Measurements from ENCODE around the gene GEN1.

Gene GEN1

DNA sequence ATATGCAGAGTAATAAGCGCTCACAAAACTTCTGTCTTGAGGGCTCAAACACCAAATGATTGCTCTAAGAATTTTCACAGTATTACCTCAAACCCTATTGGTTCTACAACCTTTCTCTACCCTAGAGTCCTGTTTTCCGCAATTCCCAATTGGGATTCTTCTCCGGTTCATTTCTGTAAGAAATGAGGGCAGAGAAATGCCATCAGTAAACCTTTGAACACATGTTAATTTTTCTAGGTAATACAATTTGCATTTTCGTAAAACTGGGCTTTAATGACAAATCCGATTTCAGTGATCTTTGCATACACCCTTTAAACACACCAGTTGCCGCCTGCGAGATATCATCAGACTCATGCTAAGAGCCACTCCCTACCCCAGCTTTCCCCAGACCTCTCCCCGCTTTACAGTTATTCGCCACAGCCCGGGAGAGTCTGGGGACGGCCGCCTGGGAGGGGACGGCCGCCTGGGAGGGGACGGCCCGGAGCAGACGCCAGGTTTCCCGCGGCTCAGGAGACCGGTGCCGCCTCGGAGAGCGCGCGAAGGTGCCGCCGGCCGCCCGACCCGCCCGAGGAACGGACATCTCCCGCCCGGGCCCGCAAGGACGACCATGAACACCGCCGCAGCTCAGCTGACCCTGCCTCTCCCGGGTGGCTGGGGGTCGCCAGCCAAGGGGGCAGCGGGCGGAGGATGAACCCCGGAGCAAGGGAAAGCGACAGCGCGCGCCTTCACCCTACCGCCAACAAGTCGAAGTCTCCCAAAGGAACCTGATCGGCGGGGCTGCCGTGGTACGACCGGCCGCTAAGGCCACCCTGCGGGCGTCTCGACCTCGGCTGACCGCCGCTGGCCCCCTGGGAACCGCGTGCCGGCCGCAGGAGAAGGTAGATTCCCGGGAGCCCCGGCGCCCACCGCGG, 791 bp upstream of the GEN1 start:
- DNase-seq = no peak

DNA sequence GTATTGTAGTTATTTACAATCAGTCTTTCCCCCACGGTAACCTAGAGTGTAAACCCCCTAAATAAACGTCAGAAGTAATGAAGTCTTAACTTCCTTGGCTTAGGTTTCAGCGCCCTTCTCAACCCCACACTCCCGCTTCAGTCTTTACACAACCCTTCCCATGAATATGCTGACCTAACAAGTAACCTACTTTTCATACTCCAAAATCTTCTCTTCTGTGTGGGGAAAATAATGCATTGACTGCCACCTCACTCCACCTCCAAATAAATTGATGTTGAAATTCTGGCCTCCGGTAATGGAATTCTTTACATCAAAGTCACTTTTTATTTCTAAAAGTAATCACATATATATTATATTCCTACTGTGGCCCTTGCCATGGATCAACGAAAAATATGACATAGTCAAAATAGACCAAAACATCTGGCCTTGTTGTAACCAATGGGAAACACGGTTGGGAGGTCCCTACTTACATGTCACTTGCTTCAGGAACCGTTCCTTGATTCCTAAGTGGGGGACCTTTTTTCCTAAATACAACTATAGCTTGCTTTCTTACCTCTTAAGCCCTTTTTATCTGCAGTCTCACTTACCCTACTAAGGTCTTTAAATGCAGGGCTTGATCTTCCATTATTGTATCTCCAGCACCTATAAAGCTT, 961 bp downstream of the GEN1 start:
- DNase-seq = no peak

DNA sequence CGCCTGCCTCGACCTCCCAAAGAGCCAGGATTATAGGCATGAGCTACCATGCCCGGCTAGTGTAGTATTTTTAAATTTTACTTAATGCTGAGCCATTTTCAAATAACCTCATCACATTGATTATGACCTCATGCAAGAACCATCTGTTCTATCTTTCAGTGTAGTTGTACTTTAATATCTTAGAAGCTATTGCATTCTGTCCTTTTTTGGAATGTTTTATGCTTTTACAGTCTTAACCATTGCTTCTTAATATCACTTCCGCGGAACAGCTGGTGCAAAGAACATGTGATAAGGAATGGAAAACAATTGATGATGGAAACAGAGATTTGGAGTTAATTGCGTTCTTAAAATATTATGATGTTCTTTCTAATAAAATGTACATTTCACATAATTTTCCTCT, 2.7 kb downstream of the GEN1 start:
- DNase-seq = no peak

DNA sequence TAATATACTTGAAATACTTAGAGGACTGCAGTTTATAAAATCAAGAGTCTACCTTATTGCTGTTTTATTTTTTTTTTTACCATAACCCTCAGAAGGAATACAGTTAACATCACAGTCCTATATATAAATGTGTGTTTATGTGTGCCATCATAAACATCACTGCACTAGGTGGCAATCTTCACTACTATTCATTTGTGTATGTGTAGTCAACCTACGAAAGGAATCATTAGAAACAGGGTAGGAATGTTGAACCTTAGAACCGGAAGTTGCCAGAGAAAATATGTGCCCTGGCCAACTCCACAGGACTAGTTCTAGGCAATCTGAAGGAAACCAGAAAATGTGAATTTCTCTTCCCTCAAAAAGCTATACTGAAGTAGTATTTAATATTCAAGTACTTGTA, 3.4 kb downstream of the GEN1 start:
- DNase-seq = no peak

DNA sequence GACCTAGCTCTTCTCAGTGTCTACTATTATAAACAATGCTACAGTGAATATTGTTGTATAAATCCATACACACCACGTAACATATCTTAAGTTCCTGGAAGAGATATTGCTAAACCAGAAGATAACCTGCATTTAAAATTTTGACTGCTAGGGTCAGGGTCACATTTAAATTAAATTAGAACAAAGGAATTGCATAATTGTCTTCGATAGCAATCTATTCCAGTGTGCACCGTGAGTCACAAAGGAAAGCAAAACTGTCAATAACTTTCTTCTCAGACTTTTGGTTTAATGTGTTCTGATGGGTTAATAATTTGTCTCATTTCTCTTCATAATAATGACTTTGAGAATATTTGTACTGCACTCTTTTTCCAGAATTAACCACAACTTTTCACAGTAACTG, 4.2 kb downstream of the GEN1 start:
- DNase-seq = no peak

GRCh38 chr2:17759805-17760204, 5.9 kb downstream of the GEN1 start:
- peak; percentile 81 for DNase-seq

DNA sequence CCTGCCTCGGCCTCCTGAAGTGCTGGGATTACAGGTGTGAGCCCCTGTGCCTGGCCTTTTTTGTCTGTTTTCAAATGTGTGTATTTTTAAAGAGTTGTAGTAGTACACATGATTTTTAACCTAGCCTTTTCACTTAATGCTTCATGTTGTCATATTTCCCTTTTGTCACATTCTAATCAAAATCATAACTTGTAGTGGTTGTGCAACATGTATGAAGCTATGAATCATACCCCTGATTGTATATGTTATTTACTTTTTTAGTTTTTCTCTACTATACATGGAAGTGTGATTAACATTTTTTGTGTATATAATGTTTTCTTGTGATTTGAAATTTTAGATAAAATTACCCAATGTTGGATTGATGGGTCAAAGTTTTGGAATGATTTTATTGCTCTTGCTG, 8.5 kb downstream of the GEN1 start:
- peak; percentile 28 for DNase-seq

DNA sequence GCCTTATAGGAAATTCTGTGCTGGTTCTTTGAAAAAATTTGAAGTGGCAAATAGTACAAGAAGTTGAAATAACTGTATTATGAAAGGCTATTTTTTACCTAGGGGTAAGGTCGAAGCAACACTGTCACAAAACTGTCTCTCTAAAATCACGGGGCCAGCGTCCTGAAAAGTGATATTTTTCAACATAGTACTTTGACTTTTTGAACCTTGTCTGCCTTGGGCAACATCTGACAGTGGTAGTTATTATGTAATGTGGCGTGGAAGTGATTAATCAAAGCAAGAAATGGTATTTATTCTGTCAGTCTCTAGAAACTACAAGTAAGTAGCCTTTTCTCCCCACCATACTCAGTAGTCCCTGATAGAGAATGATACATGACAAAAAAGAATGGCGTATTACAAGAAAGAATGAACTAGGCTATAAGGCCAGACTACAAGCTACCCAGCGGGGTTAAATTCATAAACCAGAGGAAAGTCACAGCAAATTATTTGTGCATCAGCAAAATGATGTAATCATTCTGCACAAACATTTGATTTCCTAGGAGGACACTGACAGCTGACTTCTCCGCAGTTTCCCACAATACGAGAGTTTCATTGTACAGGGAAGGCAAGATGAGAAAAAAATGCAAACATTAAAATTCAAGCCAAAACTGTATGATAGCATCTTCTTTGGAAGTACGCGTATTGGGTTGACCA, 9.8 kb downstream of the GEN1 start:
- peak; percentile 48 for DNase-seq

GRCh38 chr2:17765398-17765797, 11.5 kb downstream of the GEN1 start:
- DNase-seq = no peak

GRCh38 chr2:17768894-17769293, 15.0 kb downstream of the GEN1 start:
- DNase-seq = no peak

GRCh38 chr2:17771956-17772355, 18.0 kb downstream of the GEN1 start:
- DNase-seq = no peak

DNA sequence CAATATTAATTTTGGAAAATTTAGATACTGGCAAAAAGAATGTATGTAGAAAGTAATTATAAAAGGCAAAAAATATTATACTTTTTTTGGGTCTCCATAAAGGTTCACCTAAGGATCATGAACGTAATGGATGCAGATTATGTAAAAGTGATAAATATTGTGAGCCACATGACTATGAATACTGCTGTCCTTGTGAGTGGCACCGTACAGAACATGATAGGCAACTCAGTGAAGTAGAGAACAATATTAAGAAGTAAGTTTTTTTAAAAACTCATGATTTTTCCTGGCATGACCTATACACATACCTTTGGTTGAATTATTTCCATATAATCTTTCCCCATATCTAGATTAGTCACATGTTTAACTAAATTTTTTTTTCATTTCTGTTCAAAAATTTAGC, 18.6 kb downstream of the GEN1 start:
- DNase-seq = no peak

DNA sequence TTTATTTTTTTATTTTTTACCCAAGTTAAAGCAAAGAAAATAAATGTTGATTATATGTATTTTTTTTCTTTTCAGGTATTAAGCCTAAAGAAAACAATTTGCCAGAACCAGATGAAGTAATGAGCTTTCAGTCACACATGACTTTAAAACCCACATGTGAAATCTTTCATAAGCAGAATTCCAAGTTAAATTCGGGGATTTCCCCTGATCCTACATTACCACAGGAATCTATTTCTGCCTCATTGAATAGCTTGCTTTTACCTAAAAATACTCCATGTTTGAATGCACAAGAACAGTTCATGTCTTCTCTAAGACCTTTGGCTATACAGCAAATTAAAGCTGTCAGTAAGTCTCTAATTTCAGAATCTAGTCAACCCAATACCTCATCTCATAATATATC, 26.6 kb downstream of the GEN1 start:
- DNase-seq = no peak

DNA sequence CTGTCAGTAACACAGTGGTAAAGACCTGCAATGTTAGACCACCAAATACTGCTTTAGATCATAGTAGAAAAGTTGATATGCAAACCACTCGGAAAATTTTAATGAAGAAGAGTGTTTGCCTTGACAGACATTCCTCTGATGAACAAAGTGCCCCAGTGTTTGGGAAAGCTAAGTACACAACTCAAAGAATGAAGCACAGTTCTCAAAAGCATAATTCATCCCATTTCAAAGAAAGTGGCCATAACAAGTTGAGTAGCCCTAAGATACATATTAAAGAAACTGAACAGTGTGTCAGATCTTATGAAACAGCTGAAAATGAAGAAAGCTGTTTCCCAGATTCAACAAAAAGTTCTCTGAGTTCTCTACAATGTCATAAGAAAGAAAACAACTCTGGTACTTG, 27.5 kb downstream of the GEN1 start:
- no peak for DNase-seq

DNA sequence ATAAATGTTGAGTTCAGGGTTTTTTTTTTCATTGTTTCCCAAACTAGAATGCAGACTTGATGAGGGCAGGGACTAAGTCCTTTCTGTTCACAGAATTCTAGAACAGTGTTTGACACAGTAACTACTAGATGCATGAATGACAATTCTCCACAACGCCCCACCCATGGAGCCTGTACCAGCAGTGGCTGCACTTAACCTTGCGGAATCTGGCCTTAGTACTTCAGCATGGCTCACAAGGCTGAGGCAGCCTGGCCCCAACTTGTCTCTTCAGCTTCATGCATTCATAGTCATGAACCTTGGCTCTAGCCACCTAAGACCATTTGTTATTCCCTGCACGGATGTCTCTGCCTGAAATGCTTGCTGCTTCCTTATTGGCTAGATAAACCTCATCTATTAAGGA, 32.8 kb downstream of the GEN1 start:
- DNase-seq = no peak

DNA sequence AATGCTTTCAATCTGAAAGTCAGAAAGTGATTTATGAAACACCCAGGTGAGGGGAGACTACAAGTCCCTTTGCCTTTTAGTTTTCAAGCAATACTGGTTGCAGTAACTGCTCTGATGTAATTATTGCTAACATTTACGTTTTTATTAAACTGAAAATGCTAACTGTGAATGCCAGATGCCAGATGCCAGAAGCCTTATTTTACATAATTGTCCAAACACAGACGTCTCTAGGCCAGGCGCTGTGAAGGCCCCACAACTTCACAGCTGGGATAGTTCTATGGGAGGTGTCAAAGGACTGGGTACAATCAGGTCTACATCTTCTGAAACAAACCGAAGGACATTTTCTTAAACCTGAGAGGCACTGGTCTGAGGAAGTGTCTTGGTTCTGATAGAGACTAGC, 34.8 kb downstream of the GEN1 start:
- no peak for DNase-seq

DNA sequence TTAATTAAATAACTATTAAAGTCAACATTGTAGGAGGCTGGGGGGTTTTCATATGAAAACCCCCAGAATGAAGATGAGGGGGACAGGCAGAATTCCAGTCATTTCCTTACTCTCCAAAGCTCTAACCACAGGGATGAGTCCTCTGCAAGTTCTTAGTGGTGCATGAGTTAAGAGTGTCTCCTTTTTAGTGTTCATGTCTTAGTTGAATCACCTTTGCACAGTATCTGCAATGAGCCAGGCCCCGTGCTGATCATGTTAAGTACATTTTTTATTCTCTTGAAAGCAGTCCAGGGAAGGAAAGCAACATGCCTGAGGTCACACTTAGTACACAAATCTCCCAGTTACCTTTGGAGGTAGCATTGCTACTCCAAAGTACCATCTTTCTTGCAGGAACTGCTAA, 36.6 kb downstream of the GEN1 start:
- DNase-seq = no peak

GRCh38 chr2:17791121-17791816, 37.3 kb downstream of the GEN1 start:
- DNase-seq = no peak

GRCh38 chr2:17791817-17792130, 37.8 kb downstream of the GEN1 start:
- no peak for DNase-seq

DNA sequence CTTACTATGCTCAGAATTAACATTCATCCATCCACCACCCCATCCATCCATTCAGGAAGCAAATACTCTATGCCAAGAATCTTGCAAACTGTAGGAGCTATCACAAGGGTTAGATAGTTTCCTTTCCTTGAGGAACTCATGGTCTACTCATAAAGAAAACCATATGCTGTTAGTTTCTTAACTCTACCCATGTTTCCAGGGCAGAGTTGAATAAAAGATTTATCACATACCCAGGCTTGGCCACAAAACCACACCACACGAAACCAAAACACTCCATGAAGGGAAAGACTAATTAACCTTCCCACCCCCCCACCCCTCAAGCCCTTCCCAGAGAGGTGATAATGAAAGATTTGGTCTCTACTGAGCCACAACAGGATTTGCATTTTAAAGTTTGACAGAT, 38.6 kb downstream of the GEN1 start:
- peak; percentile 49 for DNase-seq

- no peak for DNase-seq
These were observed 39.4 kb downstream of the GEN1 start for GRCh38 chr2:17793296-17793695.

- no peak for DNase-seq
These were observed 39.9 kb downstream of the GEN1 start for GRCh38 chr2:17793803-17794354.

GRCh38 chr2:17795309-17795708, 41.4 kb downstream of the GEN1 start:
- DNase-seq = no peak
